ENCODE measurements around the gene PNMA8C.

DNA sequence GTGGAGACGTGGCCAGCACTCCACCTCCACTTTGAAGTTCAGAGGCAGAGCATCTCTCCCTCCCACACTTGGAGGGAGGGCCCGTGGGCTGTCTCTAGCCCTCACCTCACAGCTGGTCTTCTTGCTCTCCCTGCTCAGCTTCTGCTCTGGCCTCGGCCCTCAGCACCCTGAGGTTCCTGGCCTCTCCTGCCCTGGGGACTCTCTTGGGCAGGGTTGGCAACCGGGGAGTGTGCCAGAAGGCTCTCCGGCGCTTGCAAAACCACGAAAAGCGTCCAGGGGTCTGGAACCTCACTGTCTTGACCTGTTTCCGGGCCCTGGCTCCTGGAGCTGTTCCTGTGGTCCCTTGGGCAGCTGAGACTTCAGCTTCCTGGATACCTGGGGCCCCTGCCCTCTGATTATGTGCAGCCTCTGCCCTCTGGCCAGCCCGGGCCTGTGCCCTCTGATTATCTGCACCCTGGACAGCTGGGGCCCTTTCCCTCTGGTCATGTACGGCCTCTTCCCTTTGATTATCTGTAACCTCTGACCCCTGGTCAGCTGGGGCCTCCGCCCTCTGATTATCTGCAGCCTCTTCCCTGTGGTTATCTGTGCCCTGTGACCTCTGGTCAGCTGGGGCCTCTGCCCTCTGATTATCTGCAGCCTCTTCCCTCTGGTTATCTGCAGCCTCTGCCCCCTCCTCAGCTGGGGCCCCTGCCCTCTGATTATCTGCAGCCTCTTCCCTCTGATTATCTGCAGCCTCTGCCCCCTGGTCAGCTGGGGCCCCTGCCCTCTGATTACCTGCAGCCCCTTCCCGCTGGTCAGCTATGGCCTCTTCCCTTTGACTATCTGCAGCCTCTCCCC lies 17.4 kb downstream of the PNMA8C start:
- TF ChIP-seq, protein P1, sequence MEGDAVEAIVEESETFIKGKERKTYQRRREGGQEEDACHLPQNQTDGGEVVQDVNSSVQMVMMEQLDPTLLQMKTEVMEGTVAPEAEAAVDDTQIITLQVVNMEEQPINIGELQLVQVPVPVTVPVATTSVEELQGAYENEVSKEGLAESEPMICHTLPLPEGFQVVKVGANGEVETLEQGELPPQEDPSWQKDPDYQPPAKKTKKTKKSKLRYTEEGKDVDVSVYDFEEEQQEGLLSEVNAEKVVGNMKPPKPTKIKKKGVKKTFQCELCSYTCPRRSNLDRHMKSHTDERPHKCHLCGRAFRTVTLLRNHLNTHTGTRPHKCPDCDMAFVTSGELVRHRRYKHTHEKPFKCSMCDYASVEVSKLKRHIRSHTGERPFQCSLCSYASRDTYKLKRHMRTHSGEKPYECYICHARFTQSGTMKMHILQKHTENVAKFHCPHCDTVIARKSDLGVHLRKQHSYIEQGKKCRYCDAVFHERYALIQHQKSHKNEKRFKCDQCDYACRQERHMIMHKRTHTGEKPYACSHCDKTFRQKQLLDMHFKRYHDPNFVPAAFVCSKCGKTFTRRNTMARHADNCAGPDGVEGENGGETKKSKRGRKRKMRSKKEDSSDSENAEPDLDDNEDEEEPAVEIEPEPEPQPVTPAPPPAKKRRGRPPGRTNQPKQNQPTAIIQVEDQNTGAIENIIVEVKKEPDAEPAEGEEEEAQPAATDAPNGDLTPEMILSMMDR (IDR thresholded peaks at IDR 0.05; ENCODE audit: borderline replicate concordance, extremely low read depth, low read length, poor library complexity, severe bottlenecking), result no peak
- no peak for TF ChIP-seq EZH2 (IDR thresholded peaks at IDR 0.05; ENCODE audit: borderline replicate concordance, low read depth, low read length, severe bottlenecking)

All from DND-41 (cell line).